MM.1S (cell line): ENCODE measurements around the gene IFT52.

Experiments used
- DNase-seq: peaks from one replicate; pipeline ENCODE4 v3.0.0-alpha.2; 2015
- H2AFZ ChIP-seq: fragments of 300-600 bp; sonication (generic); 2 replicates; pipeline ENCODE4 v1.6.0; 2016; ENCODE audit warnings: antibody characterized with exemption, low read length
- H3F3A ChIP-seq: fragments of 300-600 bp; sonication (generic); 2 replicates; pipeline ENCODE4 v1.6.1; 2016; ENCODE audit warnings: mild to moderate bottlenecking, antibody characterized with exemption, low read length, moderate library complexity, mixed read lengths; ENCODE audit not compliant: insufficient read depth
- H3K27ac ChIP-seq: fragments of 300-600 bp; sonication (generic); 2 replicates; pipeline ENCODE4 v1.5.1; 2016; ENCODE audit warnings: mild to moderate bottlenecking, low read length
- H3K27me3 ChIP-seq: fragments of 300-600 bp; sonication (generic); replicated peaks from 2 replicates; pipeline ENCODE4 v1.6.0; 2016; ENCODE audit warnings: low read length; ENCODE audit not compliant: insufficient read depth
- H3K36me3 ChIP-seq: fragments of 300-600 bp; sonication (generic); replicated peaks from 2 replicates; pipeline ENCODE4 v1.6.1; 2016; ENCODE audit warnings: mild to moderate bottlenecking, low read length, mixed read lengths; ENCODE audit not compliant: insufficient read depth
- H3K4me1 ChIP-seq: fragments of 300-600 bp; sonication (generic); 2 replicates; pipeline ENCODE4 v1.6.1; 2016; ENCODE audit warnings: low read length, mixed read lengths
- H3K4me2 ChIP-seq: fragments of 300-600 bp; sonication (generic); 2 replicates; pipeline ENCODE4 v1.6.0; 2016; ENCODE audit warnings: low read depth, low read length
- H3K4me3 ChIP-seq: fragments of 300-600 bp; sonication (generic); 2 replicates; pipeline ENCODE4 v1.5.1; 2016; ENCODE audit warnings: low read length, mixed read lengths
- H3K79me2 ChIP-seq: fragments of 300-600 bp; sonication (generic); 2 replicates; pipeline ENCODE4 v1.6.1; 2016; ENCODE audit warnings: mixed run types, low read length, mixed read lengths
- H3K9ac ChIP-seq: fragments of 300-600 bp; sonication (generic); 2 replicates; pipeline ENCODE4 v1.6.1; 2016; ENCODE audit warnings: low read length, mixed read lengths
- H3K9me2 ChIP-seq: fragments of 300-600 bp; sonication (generic); replicated peaks from 2 replicates; pipeline ENCODE4 v1.6.1; 2016; ENCODE audit warnings: mild to moderate bottlenecking, low read length, mixed read lengths; ENCODE audit not compliant: insufficient read depth
- H3K9me3 ChIP-seq: fragments of 300-600 bp; sonication (generic); replicated peaks from 2 replicates; pipeline ENCODE4 v1.6.1; 2016; ENCODE audit warnings: mild to moderate bottlenecking, low read length, mixed read lengths; ENCODE audit not compliant: insufficient read depth
- H4K20me1 ChIP-seq: fragments of 300-600 bp; sonication (generic); 2 replicates; pipeline ENCODE4 v1.6.1; 2016; ENCODE audit warnings: mild to moderate bottlenecking, low read length, moderate library complexity, mixed read lengths; ENCODE audit not compliant: insufficient read depth
- CTCF ChIP-seq: fragments of 300-600 bp; sonication (generic); IDR thresholded peaks from 2 replicates; pipeline ENCODE4 v1.5.1; 2016; ENCODE audit warnings: antibody characterized with exemption, low read length, mixed read lengths
- EZH2 ChIP-seq: fragments of 300-600 bp; sonication (generic); optimal IDR thresholded peaks from 2 replicates; pipeline ENCODE3; 2017; ENCODE audit warnings: low read depth, mild to moderate bottlenecking, antibody characterized with exemption, low read length, mixed read lengths
- EZH2phosphoT487 ChIP-seq: fragments of 300-600 bp; sonication (generic); IDR thresholded peaks from 2 replicates; pipeline ENCODE4 v1.6.1; 2018; ENCODE audit warnings: antibody characterized with exemption, low read length

IFT52 gene

GRCh38 chr20:43694763-43695162 lies 104.0 kb downstream of the IFT52 start:
- Histone ChIP-seq H3K4me3 (no peak overlapping the region), H3K4me1 (0 out of 2 replicates have a peak, but pooled peaks cover under 1% of the 10 kb centered on the region), H2AFZ (no peak overlapping the region), H3K27me3 (no peaks in the 10 kb centered on the region), H3K9me2 (no peaks in the 10 kb centered on the region), H3K9ac (no peak overlapping the region), H3K79me2 (peaks cover 25% of the 10 kb centered on the region), H3K27ac (no peak overlapping the region), H4K20me1 (no peaks in the 10 kb centered on the region), H3F3A (no peaks in the 10 kb centered on the region), H3K36me3 (peaks cover 4% of the 10 kb centered on the region), H3K9me3 (no peaks in the 10 kb centered on the region), H3K4me2 (no peak overlapping the region)
- TF ChIP-seq CTCF (no peak), EZH2phosphoT487 (no peak), EZH2 (no peak)
- no peak for DNase-seq

- no peak overlapping the region for H3K4me2 ChIP-seq
- no peak overlapping the region for H3K9ac ChIP-seq
- H3K27me3 ChIP-seq: no peaks in the 10 kb centered on the region
- no peak overlapping the region for H3K4me3 ChIP-seq
- H3K9me3 ChIP-seq: no peaks in the 10 kb centered on the region
- H3K9me2 ChIP-seq: no peaks in the 10 kb centered on the region
- H4K20me1 ChIP-seq: no peaks in the 10 kb centered on the region
- H2AFZ ChIP-seq: no peak overlapping the region
- TF ChIP-seq EZH2phosphoT487 (no peak), EZH2 (no peak), CTCF (no peak)
- DNase-seq: no peak
- no peak overlapping the region for H3K27ac ChIP-seq
- H3K4me1 ChIP-seq: no peaks in the 10 kb centered on the region
- peaks cover 10% of the 10 kb centered on the region for H3K36me3 ChIP-seq
- no peaks in the 10 kb centered on the region for H3F3A ChIP-seq
- H3K79me2 ChIP-seq: peaks cover 28% of the 10 kb centered on the region
Observed at GRCh38 chr20:43695571-43695970, 104.8 kb downstream of the IFT52 start.
